H1 (cell line): ENCODE results near the gene SPDYE3. TPM values are rescaled to one million over a fixed set of nuclear protein-coding genes. Genes with fewer than 3 reads are reported as not detected.

Experiments used
- ASH2L ChIP-seq: fragments of 200-600, 300-600 bp; sonication (generic); IDR thresholded peaks from one replicate; pipeline ENCODE4 v1.7.1; 2017; ENCODE audit warnings: low read length
- CBX8 ChIP-seq: fragments of 300-800, 300-1000 bp; sonication (generic); IDR thresholded peaks from 2 replicates; pipeline ENCODE4 v1.7.1; 2016; ENCODE audit warnings: low read depth, low read length, borderline replicate concordance
- CHD2 ChIP-seq: IDR thresholded peaks from 2 replicates; pipeline ENCODE4 v1.6.1; 2012; ENCODE audit warnings: low read length, improper control_type of control experiment
- CHD7 ChIP-seq: fragments of 300-600 bp; sonication (generic); IDR thresholded peaks from 2 replicates; pipeline ENCODE4 v1.7.1; 2012; ENCODE audit warnings: low read length, moderate library complexity, mild to moderate bottlenecking, inconsistent platforms; ENCODE audit not compliant: insufficient replicate concordance
- CREB1 ChIP-seq: IDR thresholded peaks from 2 replicates; pipeline ENCODE4 v1.6.1; 2012; ENCODE audit warnings: inconsistent platforms
- CTBP2 ChIP-seq: IDR thresholded peaks from 2 replicates; pipeline ENCODE4 v1.7.0; 2011; ENCODE audit warnings: borderline replicate concordance, mild to moderate bottlenecking, moderate library complexity, mixed read lengths, low read length; ENCODE audit not compliant: insufficient read depth, insufficient read length
- GABPA ChIP-seq: IDR thresholded peaks from 2 replicates; pipeline ENCODE4 v1.6.1; 2011; ENCODE audit warnings: mild to moderate bottlenecking, low read length, moderate library complexity, borderline replicate concordance; ENCODE audit not compliant: insufficient read depth
- NRF1 ChIP-seq: IDR thresholded peaks from 2 replicates; pipeline ENCODE4 v1.6.1; 2011; ENCODE audit warnings: mild to moderate bottlenecking, low read depth, low read length, improper control_type of control experiment
- POLR2AphosphoS5 ChIP-seq: IDR thresholded peaks from 2 replicates; pipeline ENCODE4 v1.6.1; 2011; ENCODE audit warnings: low read depth, low read length
- RBBP5 ChIP-seq: IDR thresholded peaks from 2 replicates; pipeline ENCODE4 v1.7.1; 2012; ENCODE audit warnings: low read depth, mild to moderate bottlenecking, inconsistent platforms, low read length, moderate library complexity, borderline replicate concordance
- SUZ12 ChIP-seq: fragments of 200-600 bp; sonication (generic); IDR thresholded peaks from 2 replicates; pipeline ENCODE4 v1.6.1; 2012; ENCODE audit warnings: mild to moderate bottlenecking, inconsistent platforms, low read length, moderate library complexity, mixed read lengths
- TAF7 ChIP-seq: optimal IDR thresholded peaks from 2 replicates; pipeline ENCODE3; 2011; ENCODE audit warnings: low read depth, mild to moderate bottlenecking, inconsistent platforms, low read length, moderate library complexity, borderline replicate concordance
- polyA plus RNA-seq, 7 experiments: library from polyadenylated mRNA; depleted of rRNA in 3 of 7; stranded (reverse) in 5 of 7; unstranded in 2 of 7; fragments of >200 nt in 5 of 7; fragments of 200-250 nt in 2 of 7; gene quantifications; 1 replicate in 5 of 7; 2 replicates in 1 of 7; 4 replicates in 1 of 7; pipeline versions ENCODE4 v1.2.1 to v1.2.3, GENCODE V29; 2011 to 2013; ENCODE audit warnings: missing spikeins in 2 of 7, mixed read lengths in 2 of 7
- total RNA-seq: library from RNA; stranded (reverse); fragmentation: NEBNext Ultra II Directional; extraction: Animal tissue kit (Norgen Biotek cat#: 25700); gene quantifications from 2 replicates; pipeline ENCODE4 v1.2.1, GENCODE V29; 2021

SPDYE3 gene
- total and polyA plus RNA-seq, 2 of the 8 experiments (the other 6 are each of a cell fraction or from before 2014, with no cell fraction given): not detected

GRCh38 chr7:100342765-100343164 is 35.3 kb downstream of the SPDYE3 start (continued):
- TF ChIP-seq CHD7 (no peak), ASH2L (no peak), POLR2AphosphoS5 (no peak), NRF1 (no peak), CBX8 (no peak), SUZ12 (no peak), CTBP2 (no peak), CREB1 (no peak), RBBP5 (no peak), GABPA (no peak), CHD2 (no peak), TAF7 (no peak)
